T-helper 2 cell treated with Interferon-gamma antibody and Interleukin-4, amounts not matched to agents 5 μg/mL and 100 μg/mL, for 36 hours (primary cell): ENCODE data around the gene CHRM2.

Experiments used
- DNase-seq: peaks from one replicate; pipeline ENCODE4 v3.0.0; 2021; ENCODE audit warnings: low spot score
- H3K27ac Mint-ChIP-seq: one replicate; pipeline ENCODE4 v1.8.0; 2021; ENCODE audit warnings: mild to moderate bottlenecking, mixed read lengths
- H3K27me3 Mint-ChIP-seq: one replicate; pipeline ENCODE4 v1.8.0; 2021; ENCODE audit warnings: low read depth, mixed read lengths
- H3K36me3 Mint-ChIP-seq: one replicate; pipeline ENCODE4 v1.8.0; 2021; ENCODE audit warnings: low read depth, mixed read lengths
- H3K4me1 Mint-ChIP-seq: one replicate; pipeline ENCODE4 v1.8.0; 2021; ENCODE audit warnings: low read depth, mixed read lengths
- H3K4me3 Mint-ChIP-seq: one replicate; pipeline ENCODE4 v1.8.0; 2022; ENCODE audit warnings: mild to moderate bottlenecking, moderate library complexity, mixed read lengths
- H3K9me3 Mint-ChIP-seq: one replicate; pipeline ENCODE4 v1.8.0; 2021; ENCODE audit warnings: mixed read lengths

The CHRM2 gene

GRCh38 chr7:137003566-137003965 lies 135.1 kb downstream of the CHRM2 start:
- Mint-ChIP-seq H3K27me3 (no peaks in the 10 kb centered on the region), H3K4me1 (no peaks in the 10 kb centered on the region), H3K4me3 (no peak overlapping the region), H3K9me3 (no peaks in the 10 kb centered on the region), H3K36me3 (no peaks in the 10 kb centered on the region), H3K27ac (no peak overlapping the region)
- DNase-seq, result no peak

GRCh38 chr7:137005873-137006272 lies 137.4 kb downstream of the CHRM2 start:
- H3K9me3 Mint-ChIP-seq, result no peaks in the 10 kb centered on the region
- H3K27ac Mint-ChIP-seq, result no peak overlapping the region
- no peaks in the 10 kb centered on the region for H3K27me3 Mint-ChIP-seq

GRCh38 chr7:137006293-137006692 lies 137.8 kb downstream of the CHRM2 start:
- DNase-seq, result no peak
- H3K9me3 Mint-ChIP-seq, result no peaks in the 10 kb centered on the region
- H3K4me1 Mint-ChIP-seq, result no peaks in the 10 kb centered on the region
- no peaks in the 10 kb centered on the region for H3K36me3 Mint-ChIP-seq
- H3K27ac Mint-ChIP-seq, result no peak overlapping the region
- no peaks in the 10 kb centered on the region for H3K27me3 Mint-ChIP-seq
- H3K4me3 Mint-ChIP-seq, result no peak overlapping the region

More at GRCh38 chr7:137005873-137006272, 137.4 kb downstream of the CHRM2 start:
- DNase-seq, result no peak
- no peaks in the 10 kb centered on the region for H3K4me1 Mint-ChIP-seq
- no peak overlapping the region for H3K4me3 Mint-ChIP-seq
- H3K36me3 Mint-ChIP-seq, result no peaks in the 10 kb centered on the region

GRCh38 chr7:137007001-137007694 lies 138.7 kb downstream of the CHRM2 start:
- Mint-ChIP-seq H3K4me1 (no peaks in the 10 kb centered on the region), H3K4me3 (no peak overlapping the region), H3K9me3 (no peaks in the 10 kb centered on the region), H3K27me3 (no peaks in the 10 kb centered on the region), H3K27ac (no peak overlapping the region), H3K36me3 (no peaks in the 10 kb centered on the region)
- DNase-seq, result no peak

GRCh38 chr7:137009404-137009803 lies 141.0 kb downstream of the CHRM2 start:
- H3K9me3 Mint-ChIP-seq, result peaks cover 2% of the 10 kb centered on the region

GRCh38 chr7:137015015-137015414 lies 146.6 kb downstream of the CHRM2 start:
- peaks cover 12% of the 10 kb centered on the region for H3K9me3 Mint-ChIP-seq

More at GRCh38 chr7:137009404-137009803, 141.0 kb downstream of the CHRM2 start:
- Mint-ChIP-seq H3K27ac (no peak overlapping the region), H3K36me3 (no peaks in the 10 kb centered on the region), H3K4me1 (no peaks in the 10 kb centered on the region), H3K27me3 (no peaks in the 10 kb centered on the region), H3K4me3 (no peak overlapping the region)
- DNase-seq, result no peak

GRCh38 chr7:137017221-137017620 lies 148.8 kb downstream of the CHRM2 start:
- no peaks in the 10 kb centered on the region for H3K4me1 Mint-ChIP-seq
- peaks cover 14% of the 10 kb centered on the region for H3K9me3 Mint-ChIP-seq
- H3K36me3 Mint-ChIP-seq, result no peaks in the 10 kb centered on the region
- no peak overlapping the region for H3K27ac Mint-ChIP-seq
- H3K27me3 Mint-ChIP-seq, result no peaks in the 10 kb centered on the region
- H3K4me3 Mint-ChIP-seq, result no peak overlapping the region
- DNase-seq, result no peak

More at GRCh38 chr7:137015015-137015414, 146.6 kb downstream of the CHRM2 start:
- no peaks in the 10 kb centered on the region for H3K4me1 Mint-ChIP-seq
- no peaks in the 10 kb centered on the region for H3K27me3 Mint-ChIP-seq
- no peaks in the 10 kb centered on the region for H3K36me3 Mint-ChIP-seq
- DNase-seq, result no peak
- no peak overlapping the region for H3K27ac Mint-ChIP-seq
- no peak overlapping the region for H3K4me3 Mint-ChIP-seq

- Mint-ChIP-seq H3K36me3 (no peaks in the 10 kb centered on the region), H3K27me3 (no peaks in the 10 kb centered on the region), H3K27ac (no peak overlapping the region), H3K4me1 (no peaks in the 10 kb centered on the region), H3K9me3 (peaks cover 19% of the 10 kb centered on the region), H3K4me3 (no peak overlapping the region)
- no peak for DNase-seq
Observed at GRCh38 chr7:137018468-137018867, 150.0 kb downstream of the CHRM2 start.

- Mint-ChIP-seq H3K27ac (no peak overlapping the region), H3K4me3 (no peak overlapping the region), H3K27me3 (no peaks in the 10 kb centered on the region), H3K36me3 (no peaks in the 10 kb centered on the region), H3K4me1 (no peaks in the 10 kb centered on the region), H3K9me3 (peaks cover 15% of the 10 kb centered on the region)
- DNase-seq, result no peak
Observed at GRCh38 chr7:137020351-137020750, 151.9 kb downstream of the CHRM2 start.

GRCh38 chr7:137025469-137026175 lies 157.2 kb downstream of the CHRM2 start:
- no peaks in the 10 kb centered on the region for H3K27me3 Mint-ChIP-seq

GRCh38 chr7:137026176-137026500 lies 157.7 kb downstream of the CHRM2 start:
- no peak overlapping the region for H3K27ac Mint-ChIP-seq
- no peaks in the 10 kb centered on the region for H3K27me3 Mint-ChIP-seq
- H3K36me3 Mint-ChIP-seq, result no peaks in the 10 kb centered on the region
- no peak overlapping the region for H3K4me3 Mint-ChIP-seq
- H3K4me1 Mint-ChIP-seq, result no peaks in the 10 kb centered on the region
- DNase-seq, result no peak
- peaks cover 7% of the 10 kb centered on the region for H3K9me3 Mint-ChIP-seq

More at GRCh38 chr7:137025469-137026175, 157.2 kb downstream of the CHRM2 start:
- H3K4me1 Mint-ChIP-seq, result no peaks in the 10 kb centered on the region
- DNase-seq, result no peak
- H3K27ac Mint-ChIP-seq, result no peak overlapping the region
- H3K4me3 Mint-ChIP-seq, result no peak overlapping the region
- peaks cover 7% of the 10 kb centered on the region for H3K9me3 Mint-ChIP-seq
- no peaks in the 10 kb centered on the region for H3K36me3 Mint-ChIP-seq

- H3K27ac Mint-ChIP-seq, result no peak overlapping the region
- no peak overlapping the region for H3K4me3 Mint-ChIP-seq
- H3K27me3 Mint-ChIP-seq, result no peaks in the 10 kb centered on the region
- DNase-seq, result no peak
- H3K9me3 Mint-ChIP-seq, result peaks cover 4% of the 10 kb centered on the region
- no peaks in the 10 kb centered on the region for H3K4me1 Mint-ChIP-seq
- H3K36me3 Mint-ChIP-seq, result no peaks in the 10 kb centered on the region
Observed at GRCh38 chr7:137032436-137032835, 164.0 kb downstream of the CHRM2 start.

GRCh38 chr7:137036768-137037167 lies 168.3 kb downstream of the CHRM2 start:
- Mint-ChIP-seq H3K27ac (no peak overlapping the region), H3K9me3 (peaks cover 7% of the 10 kb centered on the region), H3K4me1 (no peaks in the 10 kb centered on the region), H3K4me3 (no peak overlapping the region), H3K36me3 (no peaks in the 10 kb centered on the region), H3K27me3 (no peaks in the 10 kb centered on the region)
- no peak for DNase-seq

GRCh38 chr7:137038706-137039105 lies 170.3 kb downstream of the CHRM2 start:
- no peak for DNase-seq
- Mint-ChIP-seq H3K9me3 (peaks cover 12% of the 10 kb centered on the region), H3K4me1 (no peaks in the 10 kb centered on the region), H3K27ac (no peak overlapping the region), H3K4me3 (no peak overlapping the region), H3K36me3 (no peaks in the 10 kb centered on the region), H3K27me3 (no peaks in the 10 kb centered on the region)
